Lower leg skin (tissue), 4 donors: ENCODE data around the gene DHRS7C. TPM values are rescaled to one million over a fixed set of nuclear protein-coding genes. Genes with fewer than 3 reads are reported as not detected.

Experiments used
- DNase-seq, 2 donors: peaks; one replicate each; pipeline ENCODE4 v3.0.0-alpha.2; 2019; ENCODE audit warnings: low spot score in 2 of 2
- H3K4me3 ChIP-seq: fragments of 200-600 bp; sonication (generic); 2 replicates; pipeline ENCODE4 v1.5.1; 2017; ENCODE audit warnings: mild to moderate bottlenecking, low read depth; ENCODE audit not compliant: poor library complexity, severe bottlenecking
- CTCF ChIP-seq, 3 donors: fragments of 450-650 bp; IDR thresholded peaks; one replicate each; pipeline ENCODE4 v1.5.1; 2016; ENCODE audit warnings: antibody characterized with exemption in 3 of 3, mild to moderate bottlenecking in 3 of 3, moderate library complexity in 2 of 3
- POLR2A ChIP-seq, 2 donors: fragments of 450-650 bp; IDR thresholded peaks; one replicate each; pipeline ENCODE4 v1.6.1; 2016 to 2017; ENCODE audit warnings: antibody characterized with exemption in 2 of 2, mild to moderate bottlenecking in 1 of 2, moderate library complexity in 1 of 2
- WGBS, 2 donors: methylation state at CpG; one replicate each; pipeline ENCODE4 v1.1.5; 2018; 5-methylcytosine and 5-hydroxymethylcytosine counted together
- intact Hi-C: fragments of 100-400 bp; cut with DNase I; formaldehyde crosslinking; loops from one replicate; pipeline ENCODE4 v1.15.0; 2023; ENCODE audit warnings: low total_unique reads
- total RNA-seq, 4 donors: library from RNA; depleted of rRNA; stranded (reverse); fragments of >200 nt; gene quantifications; one replicate each; pipeline ENCODE4 v1.1.0, GENCODE V29; 2016

Gene DHRS7C
- total RNA-seq, 4 donors from 2014 or later, result not detected

- H3K4me3 ChIP-seq, result no peak overlapping the region
- 90 to 95% methylated on average over 18 of the region's 18 CpGs for WGBS, 2 donors
- intact Hi-C loops, result no loop called here
These were observed 63.4 kb downstream of the DHRS7C start for GRCh38 chr17:9728005-9728404.

GRCh38 chr17:9726291-9726690 is 65.1 kb downstream of the DHRS7C start:
- H3K4me3 ChIP-seq, result no peak overlapping the region
- intact Hi-C loops, result no loop called here
- TF ChIP-seq CTCF (IDR thresholded peaks at IDR 0.05) (no peak), POLR2A (IDR thresholded peaks at IDR 0.05) (no peak)
- 66 to 71% methylated on average over 6 of the region's 6 CpGs for WGBS, 2 donors
- DNase-seq, result peak in 1 of 2 donors; percentile 32

More at GRCh38 chr17:9728005-9728404, 63.4 kb downstream of the DHRS7C start:
- no peak for DNase-seq
- TF ChIP-seq POLR2A (IDR thresholded peaks at IDR 0.05) (no peak), CTCF (IDR thresholded peaks at IDR 0.05) (no peak)

DNA sequence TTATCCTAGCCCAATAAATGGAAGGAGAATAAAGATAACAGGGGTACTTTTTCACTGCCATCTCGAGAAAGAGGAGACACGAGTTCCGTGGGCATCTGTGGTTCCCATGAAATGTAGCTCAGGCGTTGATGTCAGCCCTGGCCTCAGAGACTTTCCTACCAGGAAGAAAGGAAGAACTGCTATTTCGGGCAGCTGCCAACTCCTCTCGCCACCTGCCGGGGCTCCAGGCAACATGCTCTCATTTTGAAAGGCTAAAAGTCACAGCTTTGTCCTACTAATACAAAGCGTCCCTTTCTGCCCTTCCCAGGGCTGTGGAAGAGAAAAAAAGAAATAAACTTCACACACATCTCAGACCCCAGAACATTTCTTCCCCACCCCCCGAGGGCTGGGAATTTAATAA is 65.8 kb downstream of the DHRS7C start:
- DNase-seq, result peak in 1 of 2 donors; percentile 48
- 50 to 56% methylated on average over 9 of the region's 9 CpGs for WGBS, 2 donors
- no peak for TF ChIP-seq CTCF (IDR thresholded peaks at IDR 0.05)
- TF ChIP-seq POLR2A (IDR thresholded peaks at IDR 0.05), result no peak
- intact Hi-C loops, result no loop called here
- H3K4me3 ChIP-seq, result no peak overlapping the region

Other genes with a start within 250 kb of the DHRS7C start
- gene STX8, start 215.8 kb downstream of the DHRS7C start, total RNA-seq, result 10 to 100 TPM; 32.1 to 56.4 (median 45.1) TPM
- gene CFAP52, start 214.9 kb downstream of the DHRS7C start, total RNA-seq, result under 1 TPM in 1 of 4 donors, not detected in 3; 0.29 TPM
- gene USP43, start 146.1 kb downstream of the DHRS7C start, total RNA-seq, result 1 to 10 TPM; 4.4 to 6.5 (median 4.4) TPM
- not detected for gene GSG1L2, start 30.5 kb upstream of the DHRS7C start, total RNA-seq
- gene GLP2R, start 34.3 kb upstream of the DHRS7C start, total RNA-seq, result 1 to 10 TPM in 1 of 4 donors, not detected in 3; 1.9 TPM
- gene RCVRN, start 113.7 kb upstream of the DHRS7C start, total RNA-seq, result 1 to 10 TPM in 1 of 4 donors, under 1 TPM in 3; 0.06 to 1.1 (median 0.24) TPM